Lower leg skin (tissue), 3 donors: Measurements from ENCODE around the gene PRXL2C.

Source experiments
- CTCF ChIP-seq, 3 donors: fragments of 450-650 bp; IDR thresholded peaks; one replicate each; pipeline ENCODE4 v1.5.1; 2016; ENCODE audit warnings: antibody characterized with exemption in 3 of 3, mild to moderate bottlenecking in 3 of 3, moderate library complexity in 2 of 3
- POLR2A ChIP-seq, 2 donors: fragments of 450-650 bp; IDR thresholded peaks; one replicate each; pipeline ENCODE4 v1.6.1; 2016 to 2017; ENCODE audit warnings: antibody characterized with exemption in 2 of 2, mild to moderate bottlenecking in 1 of 2, moderate library complexity in 1 of 2

GRCh38 chr9:96655198-96655851 lies at the start of gene PRXL2C:
- TF ChIP-seq CTCF (IDR thresholded peaks at IDR 0.05) (no peak), POLR2A (IDR thresholded peaks at IDR 0.05) (no peak)
